Measurements from ENCODE around the gene PDLIM5.

PDLIM5 gene

GRCh38 chr4:94598758-94599157, 147.0 kb downstream of the PDLIM5 start:
- TF ChIP-seq POLR2AphosphoS5 (IDR thresholded peaks at IDR 0.05; ENCODE audit: low read depth, low read length) (no peak), FOXP2 (optimal IDR thresholded peaks at IDR 0.05; ENCODE audit: borderline replicate concordance, extremely low read depth, extremely low read length, insufficient read depth) (no peak), SIN3A (IDR thresholded peaks at IDR 0.05; ENCODE audit: borderline replicate concordance, insufficient read depth, low read length) (no peak), TAF1 (IDR thresholded peaks at IDR 0.05; ENCODE audit: borderline replicate concordance, insufficient read depth, low read length) (no peak)
- TF ChIP-seq, protein P1, sequence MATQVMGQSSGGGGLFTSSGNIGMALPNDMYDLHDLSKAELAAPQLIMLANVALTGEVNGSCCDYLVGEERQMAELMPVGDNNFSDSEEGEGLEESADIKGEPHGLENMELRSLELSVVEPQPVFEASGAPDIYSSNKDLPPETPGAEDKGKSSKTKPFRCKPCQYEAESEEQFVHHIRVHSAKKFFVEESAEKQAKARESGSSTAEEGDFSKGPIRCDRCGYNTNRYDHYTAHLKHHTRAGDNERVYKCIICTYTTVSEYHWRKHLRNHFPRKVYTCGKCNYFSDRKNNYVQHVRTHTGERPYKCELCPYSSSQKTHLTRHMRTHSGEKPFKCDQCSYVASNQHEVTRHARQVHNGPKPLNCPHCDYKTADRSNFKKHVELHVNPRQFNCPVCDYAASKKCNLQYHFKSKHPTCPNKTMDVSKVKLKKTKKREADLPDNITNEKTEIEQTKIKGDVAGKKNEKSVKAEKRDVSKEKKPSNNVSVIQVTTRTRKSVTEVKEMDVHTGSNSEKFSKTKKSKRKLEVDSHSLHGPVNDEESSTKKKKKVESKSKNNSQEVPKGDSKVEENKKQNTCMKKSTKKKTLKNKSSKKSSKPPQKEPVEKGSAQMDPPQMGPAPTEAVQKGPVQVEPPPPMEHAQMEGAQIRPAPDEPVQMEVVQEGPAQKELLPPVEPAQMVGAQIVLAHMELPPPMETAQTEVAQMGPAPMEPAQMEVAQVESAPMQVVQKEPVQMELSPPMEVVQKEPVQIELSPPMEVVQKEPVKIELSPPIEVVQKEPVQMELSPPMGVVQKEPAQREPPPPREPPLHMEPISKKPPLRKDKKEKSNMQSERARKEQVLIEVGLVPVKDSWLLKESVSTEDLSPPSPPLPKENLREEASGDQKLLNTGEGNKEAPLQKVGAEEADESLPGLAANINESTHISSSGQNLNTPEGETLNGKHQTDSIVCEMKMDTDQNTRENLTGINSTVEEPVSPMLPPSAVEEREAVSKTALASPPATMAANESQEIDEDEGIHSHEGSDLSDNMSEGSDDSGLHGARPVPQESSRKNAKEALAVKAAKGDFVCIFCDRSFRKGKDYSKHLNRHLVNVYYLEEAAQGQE (IDR thresholded peaks at IDR 0.05; ENCODE audit: insufficient read depth in 1 of 2, low read depth in 2 of 2, low read length in 2 of 2): no peak

GRCh38 chr4:94603170-94603747, 151.5 kb downstream of the PDLIM5 start:
- TF ChIP-seq TAF1 (IDR thresholded peaks at IDR 0.05; ENCODE audit: borderline replicate concordance, insufficient read depth, low read length): no peak
- TF ChIP-seq, protein P1 (IDR thresholded peaks at IDR 0.05; ENCODE audit: insufficient read depth in 1 of 2, low read depth in 2 of 2, low read length in 2 of 2): peak; percentile 76 to 92

GRCh38 chr4:94605241-94605805, 153.6 kb downstream of the PDLIM5 start:
- TF ChIP-seq SIN3A (IDR thresholded peaks at IDR 0.05; ENCODE audit: borderline replicate concordance, insufficient read depth, low read length): no peak
- TF ChIP-seq, protein P1 (IDR thresholded peaks at IDR 0.05; ENCODE audit: insufficient read depth in 1 of 2, low read depth in 2 of 2, low read length in 2 of 2): no peak
- TF ChIP-seq TAF1 (IDR thresholded peaks at IDR 0.05; ENCODE audit: borderline replicate concordance, insufficient read depth, low read length): no peak
- TF ChIP-seq FOXP2 (optimal IDR thresholded peaks at IDR 0.05; ENCODE audit: borderline replicate concordance, extremely low read depth, extremely low read length, insufficient read depth): no peak
- TF ChIP-seq POLR2AphosphoS5 (IDR thresholded peaks at IDR 0.05; ENCODE audit: low read depth, low read length): no peak

DNA sequence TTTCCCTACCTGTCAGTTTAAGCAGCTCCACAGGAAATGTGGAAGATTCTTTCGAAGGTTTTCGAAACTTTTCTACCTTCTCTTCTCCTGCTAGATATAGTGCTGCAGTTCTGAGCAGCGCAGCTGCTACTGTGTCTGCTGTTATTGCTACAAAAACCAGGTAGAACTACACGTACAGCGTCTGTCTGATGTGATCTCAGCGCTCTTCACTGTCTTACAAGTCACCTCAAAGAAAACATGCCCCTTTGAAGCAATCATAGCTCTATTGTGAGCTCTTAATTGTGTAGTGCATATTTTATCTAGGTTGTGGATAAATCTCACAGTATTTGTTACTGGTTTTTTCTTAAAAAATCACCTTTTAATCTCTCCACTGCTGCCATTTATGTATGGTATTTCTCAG, 158.4 kb downstream of the PDLIM5 start:
- TF ChIP-seq SIN3A (IDR thresholded peaks at IDR 0.05; ENCODE audit: borderline replicate concordance, insufficient read depth, low read length): no peak
- TF ChIP-seq, protein P1 (IDR thresholded peaks at IDR 0.05; ENCODE audit: insufficient read depth in 1 of 2, low read depth in 2 of 2, low read length in 2 of 2): no peak

DNA sequence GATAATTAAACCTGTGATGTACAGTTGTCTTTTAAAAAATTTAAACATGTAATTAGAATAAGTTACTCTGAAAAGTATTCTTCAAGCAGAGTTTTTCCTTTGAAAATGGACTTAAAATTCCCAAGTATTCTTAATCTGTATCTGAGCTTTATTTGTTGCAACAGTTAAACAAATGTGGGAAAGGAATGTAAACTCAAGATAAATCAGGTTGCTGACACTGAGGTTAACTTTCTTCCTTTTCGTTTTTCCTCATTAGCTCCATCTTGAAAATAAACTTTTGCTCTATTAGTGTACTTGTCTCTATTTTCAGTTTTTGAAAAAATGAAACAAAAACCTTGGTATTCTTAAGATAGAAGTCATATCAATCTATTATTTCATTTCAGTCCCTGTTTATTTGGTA, 161.5 kb downstream of the PDLIM5 start:
- TF ChIP-seq FOXP2 (optimal IDR thresholded peaks at IDR 0.05; ENCODE audit: borderline replicate concordance, extremely low read depth, extremely low read length, insufficient read depth) (no peak), POLR2AphosphoS5 (IDR thresholded peaks at IDR 0.05; ENCODE audit: low read depth, low read length) (no peak), TAF1 (IDR thresholded peaks at IDR 0.05; ENCODE audit: borderline replicate concordance, insufficient read depth, low read length) (no peak), SIN3A (IDR thresholded peaks at IDR 0.05; ENCODE audit: borderline replicate concordance, insufficient read depth, low read length) (no peak)
- TF ChIP-seq, protein P1 (IDR thresholded peaks at IDR 0.05; ENCODE audit: insufficient read depth in 1 of 2, low read depth in 2 of 2, low read length in 2 of 2): no peak
